Prostate gland (tissue), 2 donors: Measurements from ENCODE around the gene PDHB. TPM values are rescaled to one million over a fixed set of nuclear protein-coding genes. Genes with fewer than 3 reads are reported as not detected.

Experiments used
- DNase-seq: peaks from one replicate; pipeline ENCODE4 v3.0.0-alpha.2; 2019; ENCODE audit warnings: low spot score
- H3K27ac ChIP-seq, 2 donors: fragments of 200-600 bp; sonication (generic); 2 replicates each; pipeline ENCODE4 v1.5.1; 2017 to 2019
- H3K27me3 ChIP-seq: fragments of 200-600 bp; sonication (generic); replicated peaks from 2 replicates; pipeline ENCODE4 v1.5.1; 2019; ENCODE audit not compliant: insufficient read depth
- H3K36me3 ChIP-seq, 2 donors: fragments of 200-600 bp; sonication (generic); 1 replicate in 1 of 2; 2 replicates in 1 of 2; pipeline versions ENCODE4 v1.5.1 to v1.8.1; 2017 to 2019
- H3K4me1 ChIP-seq: fragments of 200-600 bp; sonication (generic); replicated peaks from 2 replicates; pipeline ENCODE4 v1.5.1; 2019
- H3K4me3 ChIP-seq, 2 donors: fragments of 200-600 bp; sonication (generic); 2 replicates each; pipeline ENCODE4 v1.5.1; 2017 to 2019
- H3K9me3 ChIP-seq: fragments of 200-600 bp; sonication (generic); 2 replicates; pipeline ENCODE4 v1.5.1; 2017
- POLR2A ChIP-seq: fragments of 450-650 bp; IDR thresholded peaks from one replicate; pipeline ENCODE4 v1.6.1; 2016; ENCODE audit warnings: antibody characterized with exemption, mild to moderate bottlenecking
- POLR2AphosphoS5 ChIP-seq: sonication (generic); formaldehyde crosslinking; IDR thresholded peaks from one replicate; pipeline ENCODE4 v1.6.1; 2017; ENCODE audit warnings: antibody characterized with exemption
- WGBS: methylation state at CpG from one replicate; pipeline ENCODE4 v1.1.5; 2018; 5-methylcytosine and 5-hydroxymethylcytosine counted together
- intact Hi-C: fragments of 100-400 bp; cut with DNase I; formaldehyde crosslinking; loops from one replicate; pipeline ENCODE4 v1.14.2; 2022
- total RNA-seq, 2 donors: library from RNA; depleted of rRNA; stranded (reverse); fragments of >200 nt; gene quantifications; one replicate each; pipeline ENCODE4 v1.1.0, GENCODE V29; 2016
- TF ChIP-seq, protein P1 (sequence below), 4 experiments: fragments of 200-600 bp in 2 of 4; fragments of 450-650 bp in 2 of 4; sonication (generic) in 2 of 4; IDR thresholded peaks; 1 replicate in 3 of 4; 2 replicates in 1 of 4; pipeline ENCODE4 v1.5.1; 2016 to 2019; ENCODE audit warnings: antibody characterized with exemption in 4 of 4, mild to moderate bottlenecking in 2 of 4, moderate library complexity in 2 of 4

Gene PDHB
- total RNA-seq, 2 donors from 2014 or later = 69.6 to 129 TPM

DNA sequence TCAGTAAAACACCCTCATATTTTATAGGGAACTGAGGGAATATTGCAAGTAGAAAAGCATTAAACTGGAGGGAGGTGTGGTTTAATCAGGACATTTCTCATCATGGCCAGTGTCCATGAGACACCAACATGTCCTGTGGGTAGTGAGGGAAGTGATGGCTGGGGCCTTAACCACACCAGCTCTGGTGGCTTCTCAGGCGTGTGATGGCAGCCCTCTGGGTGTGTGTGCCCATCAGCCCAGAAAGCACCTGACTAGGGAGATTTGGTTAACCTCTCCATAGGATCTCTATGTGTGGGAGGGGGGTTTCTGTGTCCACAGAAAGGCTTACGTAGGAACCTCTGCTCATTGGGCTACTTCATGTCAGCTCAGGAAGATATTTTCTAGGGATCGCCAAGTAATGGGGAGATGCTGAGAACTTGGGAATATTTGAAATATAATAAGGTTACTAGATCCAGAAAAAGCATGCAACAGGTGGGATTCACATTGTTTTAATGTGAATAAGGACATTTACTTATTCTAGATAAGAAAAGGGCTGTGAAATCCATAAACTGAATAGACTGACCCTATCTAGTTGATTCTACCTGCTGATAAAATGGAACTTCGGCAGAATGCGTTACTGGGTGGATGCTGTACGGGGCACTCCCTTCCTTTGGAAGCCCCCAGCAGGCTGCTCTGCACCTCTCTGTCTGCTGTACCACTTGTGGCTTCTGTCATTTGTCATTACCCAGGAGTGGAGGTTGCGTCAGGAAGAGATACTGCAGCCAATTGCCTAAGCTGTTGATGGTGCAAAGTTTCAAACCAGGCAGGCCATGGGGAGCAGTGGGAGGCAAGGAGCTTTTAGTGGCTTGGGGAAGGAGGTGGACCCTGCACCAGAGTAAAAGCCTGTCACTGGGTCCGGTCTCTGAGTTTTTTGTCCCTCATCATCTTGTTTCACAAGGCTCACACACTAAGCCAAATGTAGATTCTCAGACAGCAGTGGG is 21.5 kb downstream of the PDHB start:
- no peaks in the 10 kb centered on the region for H3K4me1 ChIP-seq

DNA sequence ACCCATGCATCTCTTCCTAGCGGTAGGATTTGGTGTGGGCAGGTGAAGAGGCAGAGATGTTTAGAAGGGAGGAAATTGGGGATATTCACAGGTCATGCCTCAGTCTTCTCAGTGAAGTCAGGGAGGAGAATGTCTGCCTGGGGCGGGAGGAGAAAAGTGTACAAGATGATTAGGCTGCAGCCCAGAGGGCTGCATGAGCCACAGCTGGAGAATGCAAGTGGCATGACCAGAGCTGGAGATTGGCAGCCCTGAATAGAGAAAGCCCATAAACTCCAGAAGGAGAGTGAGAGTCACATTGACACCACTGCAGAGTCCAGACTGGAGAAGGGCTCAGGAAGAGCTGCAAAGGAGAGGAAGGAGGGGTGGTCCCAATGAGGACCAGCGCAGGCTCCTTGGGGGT is 22.6 kb downstream of the PDHB start:
- 97% methylated on average over 3 of the region's 3 CpGs for WGBS
- H3K4me1 ChIP-seq = no peaks in the 10 kb centered on the region
- H3K4me3 ChIP-seq = no peak overlapping the region
- TF ChIP-seq POLR2AphosphoS5 (no peak), POLR2A (no peak)
- TF ChIP-seq, protein P1, sequence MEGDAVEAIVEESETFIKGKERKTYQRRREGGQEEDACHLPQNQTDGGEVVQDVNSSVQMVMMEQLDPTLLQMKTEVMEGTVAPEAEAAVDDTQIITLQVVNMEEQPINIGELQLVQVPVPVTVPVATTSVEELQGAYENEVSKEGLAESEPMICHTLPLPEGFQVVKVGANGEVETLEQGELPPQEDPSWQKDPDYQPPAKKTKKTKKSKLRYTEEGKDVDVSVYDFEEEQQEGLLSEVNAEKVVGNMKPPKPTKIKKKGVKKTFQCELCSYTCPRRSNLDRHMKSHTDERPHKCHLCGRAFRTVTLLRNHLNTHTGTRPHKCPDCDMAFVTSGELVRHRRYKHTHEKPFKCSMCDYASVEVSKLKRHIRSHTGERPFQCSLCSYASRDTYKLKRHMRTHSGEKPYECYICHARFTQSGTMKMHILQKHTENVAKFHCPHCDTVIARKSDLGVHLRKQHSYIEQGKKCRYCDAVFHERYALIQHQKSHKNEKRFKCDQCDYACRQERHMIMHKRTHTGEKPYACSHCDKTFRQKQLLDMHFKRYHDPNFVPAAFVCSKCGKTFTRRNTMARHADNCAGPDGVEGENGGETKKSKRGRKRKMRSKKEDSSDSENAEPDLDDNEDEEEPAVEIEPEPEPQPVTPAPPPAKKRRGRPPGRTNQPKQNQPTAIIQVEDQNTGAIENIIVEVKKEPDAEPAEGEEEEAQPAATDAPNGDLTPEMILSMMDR (IDR thresholded peaks at IDR 0.05) = no peak
- H3K27me3 ChIP-seq = no peaks in the 10 kb centered on the region
- H3K9me3 ChIP-seq = no peaks in the 10 kb centered on the region
- no peaks in the 10 kb centered on the region for H3K36me3 ChIP-seq
- intact Hi-C loops = loop anchor here (5.0 to 10.0 kb wide), 2 partner anchors 89 to 226 kb away; no protein-coding TSS in a partner anchor
- no peak overlapping the region for H3K27ac ChIP-seq
- no peak for DNase-seq

More for the DNA sequence above, 21.5 kb downstream of the PDHB start:
- H3K9me3 ChIP-seq = no peaks in the 10 kb centered on the region
- H3K4me3 ChIP-seq = no peak overlapping the region
- DNase-seq = no peak
- intact Hi-C loops = loop anchor here (5.0 to 10.0 kb wide), 2 partner anchors 90 to 227 kb away; no protein-coding TSS in a partner anchor
- 78% methylated on average over 8 of the region's 8 CpGs for WGBS
- H3K27me3 ChIP-seq = no peaks in the 10 kb centered on the region
- TF ChIP-seq POLR2AphosphoS5 (no peak), POLR2A (no peak)
- TF ChIP-seq, protein P1 (IDR thresholded peaks at IDR 0.05) = no peak
- H3K27ac ChIP-seq = no peak overlapping the region
- no peaks in the 10 kb centered on the region for H3K36me3 ChIP-seq

DNA sequence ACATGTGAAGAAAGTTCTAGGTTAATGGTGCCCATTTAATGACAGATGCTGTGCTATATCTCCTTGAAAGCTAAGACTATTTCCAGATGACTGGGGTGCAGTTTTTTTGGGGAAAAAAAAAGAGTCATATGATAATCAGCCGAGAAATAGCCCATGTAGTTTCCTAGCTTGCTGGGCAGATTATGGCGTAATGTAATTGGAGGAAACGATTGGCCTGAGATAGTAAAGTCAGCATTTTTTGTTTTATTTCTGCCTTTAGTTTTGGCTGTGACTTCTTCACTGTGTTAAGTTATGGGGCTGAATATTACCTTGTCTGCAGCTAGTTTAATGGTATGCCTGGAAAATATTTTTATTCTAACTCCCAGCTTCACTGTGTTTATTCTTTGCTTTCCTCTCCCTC is 24.0 kb downstream of the PDHB start:
- WGBS = 96% methylated on average over 3 of the region's 3 CpGs
- TF ChIP-seq POLR2A (no peak), POLR2AphosphoS5 (no peak)
- TF ChIP-seq, protein P1 (IDR thresholded peaks at IDR 0.05) = no peak
- Histone ChIP-seq H3K27ac (no peak overlapping the region), H3K27me3 (no peaks in the 10 kb centered on the region), H3K36me3 (no peaks in the 10 kb centered on the region), H3K4me3 (no peak overlapping the region), H3K4me1 (no peaks in the 10 kb centered on the region), H3K9me3 (no peaks in the 10 kb centered on the region)
- no peak for DNase-seq
- intact Hi-C loops = loop anchor here (5.0 to 10.0 kb wide), 2 partner anchors 87 to 225 kb away; no protein-coding TSS in a partner anchor

DNA sequence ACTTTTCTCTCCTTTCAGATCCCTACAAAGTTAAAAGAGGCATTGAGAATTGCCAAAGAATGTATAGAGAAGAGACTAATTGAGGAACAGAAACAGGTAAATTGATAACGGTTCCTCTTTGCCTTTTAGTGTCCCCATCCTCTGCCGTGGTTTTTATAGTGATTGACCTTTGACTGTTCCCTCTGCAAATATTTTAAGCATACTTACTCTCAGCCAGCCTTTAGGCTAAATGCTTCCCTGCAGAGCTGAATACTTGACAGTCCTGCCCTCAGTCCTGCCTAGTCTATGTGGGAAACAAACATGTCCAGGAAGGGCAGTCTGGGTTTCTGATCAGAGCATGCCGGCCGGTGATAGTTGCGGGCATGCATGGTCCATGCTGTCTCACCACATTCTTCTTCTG is 24.7 kb downstream of the PDHB start:
- H3K36me3 ChIP-seq = no peaks in the 10 kb centered on the region
- WGBS = 71% methylated on average over 5 of the region's 5 CpGs
- no peak for DNase-seq
- no peak for TF ChIP-seq POLR2A
- no peak for TF ChIP-seq POLR2AphosphoS5
- TF ChIP-seq, protein P1 (IDR thresholded peaks at IDR 0.05) = no peak
- H3K4me3 ChIP-seq = no peak overlapping the region
- no peaks in the 10 kb centered on the region for H3K4me1 ChIP-seq
- H3K27ac ChIP-seq = no peak overlapping the region
- H3K9me3 ChIP-seq = no peaks in the 10 kb centered on the region
- intact Hi-C loops = no loop called here
- H3K27me3 ChIP-seq = no peaks in the 10 kb centered on the region
